ENCODE measurements around the gene NHS. TPM values are rescaled to one million over a fixed set of nuclear protein-coding genes. Genes with fewer than 3 reads are reported as not detected.

NHS gene
- polyA plus RNA-seq, 4 donors: 13.8 to 29.4 (median 18.9) TPM

GRCh38 chrX:17608888-17609287 is 233.9 kb downstream of the NHS start:
- no peak for DNase-seq (ENCODE audit: low read depth in 4 of 4, low spot score in 2 of 4)

GRCh38 chrX:17610788-17611187 is 235.8 kb downstream of the NHS start:
- no peak for DNase-seq (ENCODE audit: low read depth in 4 of 4, low spot score in 2 of 4)

- no peak for DNase-seq (ENCODE audit: low read depth in 4 of 4, low spot score in 2 of 4)
These were observed 239.1 kb downstream of the NHS start for GRCh38 chrX:17613979-17614588.

GRCh38 chrX:17616936-17617335 is 241.9 kb downstream of the NHS start:
- DNase-seq (ENCODE audit: low read depth in 4 of 4, low spot score in 2 of 4): no peak

- DNase-seq (ENCODE audit: low read depth in 4 of 4, low spot score in 2 of 4): no peak
These were observed 242.8 kb downstream of the NHS start for GRCh38 chrX:17617806-17618205.

- DNase-seq (ENCODE audit: low read depth in 4 of 4, low spot score in 2 of 4): no peak
These were observed 246.7 kb downstream of the NHS start for GRCh38 chrX:17621566-17622270.

- DNase-seq (ENCODE audit: low read depth in 4 of 4, low spot score in 2 of 4): no peak
These were observed 247.3 kb downstream of the NHS start for GRCh38 chrX:17622331-17622730.

GRCh38 chrX:17623750-17624149 is 248.8 kb downstream of the NHS start:
- DNase-seq (ENCODE audit: low read depth in 4 of 4, low spot score in 2 of 4): no peak

GRCh38 chrX:17627026-17627425 is 252.0 kb downstream of the NHS start:
- no peak for DNase-seq (ENCODE audit: low read depth in 4 of 4, low spot score in 2 of 4)

- no peak for DNase-seq (ENCODE audit: low read depth in 4 of 4, low spot score in 2 of 4)
These were observed 254.0 kb downstream of the NHS start for GRCh38 chrX:17628976-17629375.

- DNase-seq (ENCODE audit: low read depth in 4 of 4, low spot score in 2 of 4): no peak
These were observed 254.5 kb downstream of the NHS start for GRCh38 chrX:17629519-17629918.

GRCh38 chrX:17631647-17632046 is 256.6 kb downstream of the NHS start:
- no peak for DNase-seq (ENCODE audit: low read depth in 4 of 4, low spot score in 2 of 4)

- DNase-seq (ENCODE audit: low read depth in 4 of 4, low spot score in 2 of 4): no peak
These were observed 257.9 kb downstream of the NHS start for GRCh38 chrX:17632942-17633341.

GRCh38 chrX:17633546-17633945 is 258.5 kb downstream of the NHS start:
- DNase-seq (ENCODE audit: low read depth in 4 of 4, low spot score in 2 of 4): no peak

GRCh38 chrX:17634542-17635207 is 259.7 kb downstream of the NHS start:
- no peak for DNase-seq (ENCODE audit: low read depth in 4 of 4, low spot score in 2 of 4)

- peak in 2 of 4 donors; percentile 40 to 49 for DNase-seq (ENCODE audit: low read depth in 4 of 4, low spot score in 2 of 4)
These were observed 260.2 kb downstream of the NHS start for GRCh38 chrX:17635231-17635630.

GRCh38 chrX:17637235-17637634 is 262.2 kb downstream of the NHS start:
- DNase-seq (ENCODE audit: low read depth in 4 of 4, low spot score in 2 of 4): no peak

GRCh38 chrX:17638731-17639130 is 263.7 kb downstream of the NHS start:
- DNase-seq (ENCODE audit: low read depth in 4 of 4, low spot score in 2 of 4): no peak

- no peak for DNase-seq (ENCODE audit: low read depth in 4 of 4, low spot score in 2 of 4)
These were observed 267.9 kb downstream of the NHS start for GRCh38 chrX:17642891-17643290.

- DNase-seq (ENCODE audit: low read depth in 4 of 4, low spot score in 2 of 4): no peak
These were observed 268.5 kb downstream of the NHS start for GRCh38 chrX:17643528-17643927.

GRCh38 chrX:17644001-17644400 is 269.0 kb downstream of the NHS start:
- DNase-seq (ENCODE audit: low read depth in 4 of 4, low spot score in 2 of 4): no peak

GRCh38 chrX:17654116-17654515 is 279.1 kb downstream of the NHS start:
- no peak for DNase-seq (ENCODE audit: low read depth in 4 of 4, low spot score in 2 of 4)

Data from left renal cortex interstitium (tissue), 4 donors.